ENCODE measurements around the gene LRRC7. TPM values are rescaled to one million over a fixed set of nuclear protein-coding genes. Genes with fewer than 3 reads are reported as not detected.
"Not testable (repeated sequence)": the region's sequence is repeated elsewhere in the genome, so short reads cannot be mapped to it uniquely, and the experiment has no call there.

The LRRC7 gene
- total RNA-seq, 1 donor from 2014 or later, result not detected

DNA sequence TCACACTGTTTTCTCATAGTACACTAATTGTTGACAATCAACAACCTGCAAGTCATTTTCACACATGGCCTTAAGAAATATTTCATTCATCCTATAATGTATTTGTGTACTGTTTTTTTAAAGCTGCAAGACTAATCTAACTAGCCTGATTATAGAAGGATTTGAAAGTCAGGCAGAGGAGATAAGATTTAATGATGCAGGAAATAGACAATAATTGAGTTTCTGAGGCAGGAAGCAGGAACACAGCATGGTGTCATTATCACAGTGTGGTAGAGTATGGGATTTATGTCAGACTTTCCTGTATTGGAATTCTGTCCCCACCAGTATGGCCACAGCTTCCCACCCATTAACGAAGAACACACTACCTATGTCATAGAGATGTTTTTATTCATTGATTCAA lies 138.8 kb downstream of the LRRC7 start:
- no peak for DNase-seq (ENCODE audit: low read depth)
- H3K4me3 ChIP-seq (ENCODE audit: low read depth, low read length), result no peak overlapping the region
- TF ChIP-seq, protein P1, sequence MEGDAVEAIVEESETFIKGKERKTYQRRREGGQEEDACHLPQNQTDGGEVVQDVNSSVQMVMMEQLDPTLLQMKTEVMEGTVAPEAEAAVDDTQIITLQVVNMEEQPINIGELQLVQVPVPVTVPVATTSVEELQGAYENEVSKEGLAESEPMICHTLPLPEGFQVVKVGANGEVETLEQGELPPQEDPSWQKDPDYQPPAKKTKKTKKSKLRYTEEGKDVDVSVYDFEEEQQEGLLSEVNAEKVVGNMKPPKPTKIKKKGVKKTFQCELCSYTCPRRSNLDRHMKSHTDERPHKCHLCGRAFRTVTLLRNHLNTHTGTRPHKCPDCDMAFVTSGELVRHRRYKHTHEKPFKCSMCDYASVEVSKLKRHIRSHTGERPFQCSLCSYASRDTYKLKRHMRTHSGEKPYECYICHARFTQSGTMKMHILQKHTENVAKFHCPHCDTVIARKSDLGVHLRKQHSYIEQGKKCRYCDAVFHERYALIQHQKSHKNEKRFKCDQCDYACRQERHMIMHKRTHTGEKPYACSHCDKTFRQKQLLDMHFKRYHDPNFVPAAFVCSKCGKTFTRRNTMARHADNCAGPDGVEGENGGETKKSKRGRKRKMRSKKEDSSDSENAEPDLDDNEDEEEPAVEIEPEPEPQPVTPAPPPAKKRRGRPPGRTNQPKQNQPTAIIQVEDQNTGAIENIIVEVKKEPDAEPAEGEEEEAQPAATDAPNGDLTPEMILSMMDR (conservative IDR thresholded peaks at IDR 0.05; ENCODE audit: low read depth, low read length), result no peak

DNA sequence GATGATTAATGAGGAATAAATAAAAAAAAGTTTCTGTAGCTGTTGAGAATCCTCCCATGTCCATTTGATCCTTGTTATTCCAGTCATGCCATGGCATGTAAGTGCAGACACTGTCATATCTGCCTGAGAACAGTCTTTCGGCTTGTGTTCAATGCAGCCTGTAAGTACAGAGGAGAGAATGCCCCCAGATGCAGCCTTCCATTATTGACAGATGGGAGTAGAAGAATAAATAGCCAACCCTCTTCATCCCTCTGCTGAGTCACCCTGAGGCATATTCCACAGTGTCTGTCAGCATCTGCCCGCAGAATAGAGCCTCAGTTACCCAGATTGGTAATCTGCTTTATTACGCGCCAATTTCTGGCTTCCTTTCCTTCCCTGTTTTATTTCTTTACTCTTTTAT lies 139.4 kb downstream of the LRRC7 start:
- no peak for DNase-seq (ENCODE audit: low read depth)
- no peak overlapping the region for H3K4me3 ChIP-seq (ENCODE audit: low read depth, low read length)
- TF ChIP-seq, protein P1 (conservative IDR thresholded peaks at IDR 0.05; ENCODE audit: low read depth, low read length), result no peak

- no peak overlapping the region for H3K4me3 ChIP-seq (ENCODE audit: low read depth, low read length)
- no peak for DNase-seq (ENCODE audit: low read depth)
- TF ChIP-seq, protein P1 (conservative IDR thresholded peaks at IDR 0.05; ENCODE audit: low read depth, low read length), result no peak
These were observed 142.9 kb downstream of the LRRC7 start for GRCh38 chr1:69710484-69711189.

DNA sequence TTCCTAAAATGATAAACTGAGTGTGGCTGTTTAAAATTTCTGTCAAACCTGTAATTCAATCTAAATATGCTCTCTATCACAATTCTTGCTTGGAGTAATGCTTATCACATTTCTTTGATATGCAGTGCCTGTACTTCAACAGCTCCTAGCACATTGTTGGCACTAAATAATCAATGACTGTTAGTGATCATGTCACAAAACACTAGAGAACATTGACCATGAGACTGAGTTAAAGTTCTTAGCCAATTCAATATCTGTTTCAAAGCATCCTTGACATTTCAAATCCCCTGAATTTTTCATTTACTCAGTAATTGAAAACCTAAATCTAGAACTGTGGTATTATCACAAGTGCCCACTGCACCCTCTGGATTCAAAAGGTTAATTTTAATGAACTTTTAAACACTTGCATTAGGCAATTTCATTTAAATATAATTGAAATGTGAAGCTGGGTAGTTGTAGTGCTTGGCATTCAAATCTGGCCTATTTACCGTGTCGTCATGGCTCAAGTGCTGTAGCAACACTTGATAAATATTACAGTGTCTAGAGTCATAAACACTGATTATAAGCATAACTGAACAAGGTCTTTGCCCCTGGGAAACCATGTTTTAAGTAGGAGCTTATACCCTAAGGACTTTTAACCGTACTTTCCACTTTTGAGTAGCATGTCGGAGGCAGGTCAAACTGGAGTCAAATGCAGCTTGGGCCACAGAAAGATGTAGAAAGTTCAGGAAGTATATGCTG lies 143.6 kb downstream of the LRRC7 start:
- TF ChIP-seq, protein P1 (conservative IDR thresholded peaks at IDR 0.05; ENCODE audit: low read depth, low read length), result no peak
- no peak for DNase-seq (ENCODE audit: low read depth)
- no peak overlapping the region for H3K4me3 ChIP-seq (ENCODE audit: low read depth, low read length)

DNA sequence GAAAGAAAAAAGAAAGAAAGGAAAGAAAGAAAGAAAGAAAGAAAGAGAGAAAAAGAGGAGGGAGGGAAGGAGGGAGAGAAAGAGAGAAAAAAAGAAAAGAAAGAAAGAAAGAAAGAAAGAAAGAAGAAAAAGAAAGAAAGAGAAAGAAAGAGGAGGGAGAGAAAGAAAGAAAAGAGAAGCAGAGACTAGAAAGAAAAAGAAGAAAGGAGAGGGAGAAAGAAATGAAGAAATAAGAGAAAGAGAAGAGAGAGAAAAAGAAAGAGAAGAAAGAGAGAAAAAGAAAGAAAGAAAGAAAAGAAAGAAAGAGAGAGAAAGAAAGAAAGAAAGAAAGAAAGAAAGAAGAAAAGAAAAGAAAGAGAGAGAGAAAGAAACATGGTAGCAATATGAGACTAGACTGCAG lies 150.1 kb downstream of the LRRC7 start:
- H3K4me3 ChIP-seq (ENCODE audit: low read depth, low read length); DNase-seq (ENCODE audit: low read depth): not testable (repeated sequence)

DNA sequence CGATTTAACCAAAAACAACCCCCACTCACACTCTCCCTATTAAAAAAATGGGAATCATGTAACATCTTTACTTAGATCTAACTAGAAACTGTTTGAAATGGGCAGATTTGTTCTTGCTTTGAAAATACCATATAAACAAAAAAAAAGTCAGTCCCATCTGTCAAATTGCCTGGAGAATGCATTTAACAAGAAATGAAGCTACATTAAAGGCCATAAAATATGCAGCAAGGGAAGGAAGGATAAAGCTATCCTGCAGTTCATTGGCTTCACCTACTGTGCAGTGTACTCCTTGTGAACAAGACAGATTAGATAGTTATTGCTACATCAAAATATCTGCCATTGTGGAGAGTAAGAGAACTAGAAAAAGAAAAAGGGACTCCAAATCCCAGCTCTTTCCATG lies 160.5 kb downstream of the LRRC7 start:
- TF ChIP-seq, protein P1 (conservative IDR thresholded peaks at IDR 0.05; ENCODE audit: low read depth, low read length), result no peak
- DNase-seq (ENCODE audit: low read depth), result no peak
- H3K4me3 ChIP-seq (ENCODE audit: low read depth, low read length), result no peak overlapping the region

- TF ChIP-seq, protein P1 (conservative IDR thresholded peaks at IDR 0.05; ENCODE audit: low read depth, low read length), result no peak
- DNase-seq (ENCODE audit: low read depth), result no peak
These were observed 165.3 kb downstream of the LRRC7 start for GRCh38 chr1:69733061-69733460.

More at GRCh38 chr1:69733061-69733460, 165.3 kb downstream of the LRRC7 start:
- no peak overlapping the region for H3K4me3 ChIP-seq (ENCODE audit: low read depth, low read length)
